Measurements from ENCODE around the gene PAFAH1B2.

DNA sequence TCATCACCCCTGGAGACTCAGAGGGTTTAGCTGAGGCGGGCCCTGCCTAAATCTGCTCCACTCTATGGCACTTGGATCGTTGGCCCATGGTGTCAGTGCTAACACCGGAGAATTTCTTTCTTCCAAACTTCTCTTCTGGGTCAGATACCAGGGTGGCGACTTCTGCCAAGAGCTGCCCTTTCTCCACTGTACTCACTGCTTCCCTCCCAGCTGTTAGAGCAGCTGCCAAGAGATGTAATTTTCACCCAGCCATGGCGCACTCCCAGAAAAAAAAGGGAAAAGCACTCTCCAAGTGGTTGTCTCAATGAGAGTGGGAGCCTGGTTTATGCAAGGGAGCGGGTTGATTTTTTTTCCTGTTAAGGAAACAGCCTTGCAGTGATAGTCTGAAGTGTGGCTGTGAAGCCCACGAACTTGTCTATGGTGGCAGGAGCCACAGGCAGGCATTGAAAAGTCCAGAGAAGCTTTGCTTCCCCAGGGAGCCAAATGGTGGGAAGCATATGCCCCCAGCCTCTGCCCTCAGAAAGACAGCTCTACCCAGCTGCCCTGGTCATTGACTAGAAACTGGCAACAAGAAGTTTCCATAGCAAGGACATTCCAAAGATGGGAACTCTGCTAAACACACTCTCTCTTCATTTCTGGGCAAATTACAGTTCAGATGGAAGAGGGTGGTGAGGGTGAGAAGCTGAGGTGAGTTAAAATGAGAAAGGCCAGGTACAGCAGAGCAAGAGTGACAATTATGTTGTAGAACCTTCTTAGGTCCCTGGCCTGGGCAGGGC lies 77.1 kb downstream of the PAFAH1B2 start:
- TF ChIP-seq, protein P1, sequence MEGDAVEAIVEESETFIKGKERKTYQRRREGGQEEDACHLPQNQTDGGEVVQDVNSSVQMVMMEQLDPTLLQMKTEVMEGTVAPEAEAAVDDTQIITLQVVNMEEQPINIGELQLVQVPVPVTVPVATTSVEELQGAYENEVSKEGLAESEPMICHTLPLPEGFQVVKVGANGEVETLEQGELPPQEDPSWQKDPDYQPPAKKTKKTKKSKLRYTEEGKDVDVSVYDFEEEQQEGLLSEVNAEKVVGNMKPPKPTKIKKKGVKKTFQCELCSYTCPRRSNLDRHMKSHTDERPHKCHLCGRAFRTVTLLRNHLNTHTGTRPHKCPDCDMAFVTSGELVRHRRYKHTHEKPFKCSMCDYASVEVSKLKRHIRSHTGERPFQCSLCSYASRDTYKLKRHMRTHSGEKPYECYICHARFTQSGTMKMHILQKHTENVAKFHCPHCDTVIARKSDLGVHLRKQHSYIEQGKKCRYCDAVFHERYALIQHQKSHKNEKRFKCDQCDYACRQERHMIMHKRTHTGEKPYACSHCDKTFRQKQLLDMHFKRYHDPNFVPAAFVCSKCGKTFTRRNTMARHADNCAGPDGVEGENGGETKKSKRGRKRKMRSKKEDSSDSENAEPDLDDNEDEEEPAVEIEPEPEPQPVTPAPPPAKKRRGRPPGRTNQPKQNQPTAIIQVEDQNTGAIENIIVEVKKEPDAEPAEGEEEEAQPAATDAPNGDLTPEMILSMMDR (IDR thresholded peaks at IDR 0.05) = no peak
- no peak for TF ChIP-seq POLR2A (IDR thresholded peaks at IDR 0.05)

Data from body of pancreas (tissue), 4 donors.